HG02973 (cell line): Measurements from ENCODE around the gene NR1D2.
A peak's percentile ranks its signal among the peaks of the same experiment; 100 is the strongest.

Experiments
- ATAC-seq: cut with Tn5 transposase; IDR thresholded peaks from one replicate; pipeline ENCODE4 v1.9.1; 2021; ENCODE audit warnings: moderate library complexity; ENCODE audit not compliant: unreplicated experiment

The NR1D2 gene

GRCh38 chr3:23928524-23928923 lies 16.6 kb upstream of the NR1D2 start:
- ATAC-seq: no peak

GRCh38 chr3:23931597-23931996 lies 13.5 kb upstream of the NR1D2 start:
- ATAC-seq: no peak

GRCh38 chr3:23932571-23932970 lies 12.5 kb upstream of the NR1D2 start:
- no peak for ATAC-seq

GRCh38 chr3:23934253-23934652 lies 10.8 kb upstream of the NR1D2 start:
- no peak for ATAC-seq

- no peak for ATAC-seq
Observed at GRCh38 chr3:23937296-23937695, 7.8 kb upstream of the NR1D2 start.

GRCh38 chr3:23938688-23939087 lies 6.4 kb upstream of the NR1D2 start:
- no peak for ATAC-seq

GRCh38 chr3:23940775-23941174 lies 4.3 kb upstream of the NR1D2 start:
- no peak for ATAC-seq

- no peak for ATAC-seq
Observed at GRCh38 chr3:23941440-23941839, 3.6 kb upstream of the NR1D2 start.

- ATAC-seq: no peak
Observed at GRCh38 chr3:23942546-23942945, 2.5 kb upstream of the NR1D2 start.

GRCh38 chr3:23944007-23944783 lies 891 bp upstream of the NR1D2 start:
- ATAC-seq: no peak

- no peak for ATAC-seq
Observed at GRCh38 chr3:23945663-23945912, 502 bp downstream of the NR1D2 start.

- ATAC-seq: peak; percentile 74
Observed at GRCh38 chr3:23945913-23946687, 1.0 kb downstream of the NR1D2 start.

- no peak for ATAC-seq
Observed at GRCh38 chr3:23948761-23949160, 3.7 kb downstream of the NR1D2 start.

GRCh38 chr3:23949784-23950183 lies 4.7 kb downstream of the NR1D2 start:
- no peak for ATAC-seq

- peak; percentile 28 for ATAC-seq
Observed at GRCh38 chr3:23950293-23950692, 5.2 kb downstream of the NR1D2 start.

GRCh38 chr3:23952646-23953045 lies 7.6 kb downstream of the NR1D2 start:
- no peak for ATAC-seq

GRCh38 chr3:23953523-23953922 lies 8.4 kb downstream of the NR1D2 start:
- no peak for ATAC-seq

GRCh38 chr3:23954144-23954543 lies 9.1 kb downstream of the NR1D2 start:
- ATAC-seq: no peak

GRCh38 chr3:23956701-23957100 lies 11.6 kb downstream of the NR1D2 start:
- ATAC-seq: no peak

- ATAC-seq: no peak
Observed at GRCh38 chr3:23959135-23959900, 14.2 kb downstream of the NR1D2 start.

GRCh38 chr3:23960649-23961048 lies 15.6 kb downstream of the NR1D2 start:
- no peak for ATAC-seq

- no peak for ATAC-seq
Observed at GRCh38 chr3:23961066-23961465, 16.0 kb downstream of the NR1D2 start.
